Measurements from ENCODE around the gene PRDM2. TPM values are rescaled to one million over a fixed set of nuclear protein-coding genes. Genes with fewer than 3 reads are reported as not detected.
A peak's percentile ranks its signal among the peaks of the same experiment; 100 is the strongest.

PRDM2 gene
- total RNA-seq, 2 donors from 2014 or later = 41.7 to 46.3 TPM

DNA sequence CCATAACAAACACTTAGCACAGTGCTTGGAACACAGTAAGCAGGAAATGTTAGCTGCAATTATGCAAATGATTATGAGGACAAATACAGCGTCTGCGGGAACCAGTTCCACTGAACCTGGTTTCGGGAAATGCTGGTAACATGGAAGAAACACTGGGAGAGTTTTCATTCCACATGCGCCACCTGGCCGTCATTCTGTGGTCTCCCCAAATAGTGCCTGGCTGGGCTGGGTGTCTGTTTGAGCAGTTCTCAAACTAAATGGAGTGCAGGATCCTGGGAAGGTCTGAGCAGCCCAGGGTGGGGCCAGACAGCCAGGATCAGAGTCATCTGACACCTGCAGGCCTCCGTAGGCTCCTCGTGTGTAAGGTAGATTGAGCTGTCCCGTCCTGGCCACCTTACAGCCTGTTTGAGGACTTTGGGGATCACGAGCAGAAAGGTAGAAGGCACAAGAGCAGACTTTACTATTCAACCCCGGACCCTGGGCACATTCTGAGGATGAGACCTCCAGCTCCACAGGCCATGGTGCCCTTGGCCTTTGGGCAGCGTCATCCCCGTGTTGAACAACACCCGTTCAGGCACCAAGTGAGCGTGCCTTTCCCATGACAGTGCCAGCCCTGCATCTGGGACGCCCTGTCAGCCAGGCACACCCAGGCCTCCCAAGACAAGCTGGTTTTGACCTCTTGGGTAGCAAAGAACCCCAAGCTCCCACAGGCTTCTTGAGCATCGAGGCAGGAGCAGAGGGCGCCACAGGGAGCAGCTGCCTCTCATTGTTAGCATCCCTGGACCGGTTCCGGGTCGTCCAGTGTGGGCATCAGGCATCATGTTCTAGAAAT lies 101.9 kb downstream of the PRDM2 start:
- DNase-seq (ENCODE audit: low spot score) = no peak

DNA sequence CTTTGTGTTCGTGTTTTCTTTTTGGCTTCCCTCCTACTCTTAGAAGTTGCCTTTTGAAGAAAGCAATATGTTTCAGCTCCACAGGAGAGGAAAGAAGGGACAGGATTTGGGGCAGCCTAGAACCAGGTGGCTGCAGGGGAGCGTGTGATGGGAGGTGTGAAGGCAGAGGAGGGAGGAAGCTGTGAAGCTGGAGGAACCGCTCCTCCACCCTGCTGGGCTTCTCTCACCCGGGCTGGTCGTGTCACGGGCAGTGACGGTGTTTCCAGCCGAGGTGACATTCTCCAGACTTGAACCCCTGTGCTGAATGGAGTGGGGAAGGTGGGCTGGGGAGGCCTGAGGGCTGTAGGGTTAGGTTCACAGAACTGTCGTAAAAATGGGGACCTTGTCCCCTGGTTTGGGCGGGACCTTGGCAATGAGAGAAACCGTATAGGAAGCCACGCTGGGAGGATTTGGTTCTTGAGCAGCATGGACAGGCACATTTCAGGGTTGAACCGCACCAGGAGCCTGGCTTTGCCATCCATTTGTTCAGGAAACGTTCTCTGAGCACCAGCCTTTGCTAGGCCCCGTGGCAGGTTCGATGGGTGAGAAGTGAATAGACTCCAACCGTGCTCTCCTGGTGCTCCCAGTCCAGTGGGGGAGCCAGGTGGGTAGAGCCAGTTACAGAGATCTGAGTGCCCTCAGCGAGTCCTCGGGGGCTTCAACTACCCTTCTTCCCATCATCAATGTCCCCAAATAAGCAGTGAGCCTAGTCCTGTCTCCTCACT lies 103.0 kb downstream of the PRDM2 start:
- no peak for DNase-seq (ENCODE audit: low spot score)
- intact Hi-C loops (cut with DNase I) = loop anchor here in 1 of 2 donors (10.0 kb wide), 1 partner anchor 48 kb away; no protein-coding TSS in a partner anchor

More for the DNA sequence above, 101.9 kb downstream of the PRDM2 start:
- intact Hi-C loops (cut with DNase I) = loop anchor here in 1 of 2 donors (10.0 kb wide), 1 partner anchor 47 kb away; no protein-coding TSS in a partner anchor

DNA sequence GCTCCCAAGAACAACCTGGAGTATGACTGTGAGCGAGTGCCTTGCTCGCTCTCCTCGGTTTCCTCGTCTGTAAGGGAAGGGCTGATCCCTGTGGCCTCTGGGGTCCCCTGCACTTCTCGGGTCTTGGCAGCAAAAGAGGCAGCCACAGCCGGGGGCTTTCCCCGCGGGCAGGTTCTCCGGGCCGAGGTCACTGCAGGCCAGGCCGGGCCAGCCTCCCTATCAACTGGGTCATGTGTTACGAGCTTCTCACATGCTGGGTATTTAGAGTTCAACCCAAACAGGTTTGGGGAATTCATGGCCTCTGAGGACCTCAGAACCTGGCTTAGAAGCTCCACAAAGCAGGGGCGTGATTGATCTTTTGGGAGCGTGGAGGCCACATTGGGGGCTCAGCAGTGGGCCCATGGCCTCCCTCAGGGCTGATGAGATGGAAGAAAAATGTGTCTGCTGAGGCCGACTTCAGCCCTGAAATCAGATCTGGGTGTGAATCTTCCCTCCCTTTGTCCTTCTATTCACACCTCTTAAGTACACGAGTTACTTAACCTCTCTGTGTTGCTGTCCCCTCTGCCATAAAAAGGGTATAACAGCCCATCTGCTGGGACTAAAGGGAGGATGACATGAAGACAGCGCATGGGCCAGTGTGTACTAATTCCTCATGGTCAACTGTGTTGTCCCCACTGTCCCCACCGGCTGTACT lies 103.7 kb downstream of the PRDM2 start:
- DNase-seq (ENCODE audit: low spot score) = no peak
- intact Hi-C loops (cut with DNase I) = loop anchor here in 1 of 2 donors (10.0 kb wide), 1 partner anchor 49 kb away; no protein-coding TSS in a partner anchor

DNA sequence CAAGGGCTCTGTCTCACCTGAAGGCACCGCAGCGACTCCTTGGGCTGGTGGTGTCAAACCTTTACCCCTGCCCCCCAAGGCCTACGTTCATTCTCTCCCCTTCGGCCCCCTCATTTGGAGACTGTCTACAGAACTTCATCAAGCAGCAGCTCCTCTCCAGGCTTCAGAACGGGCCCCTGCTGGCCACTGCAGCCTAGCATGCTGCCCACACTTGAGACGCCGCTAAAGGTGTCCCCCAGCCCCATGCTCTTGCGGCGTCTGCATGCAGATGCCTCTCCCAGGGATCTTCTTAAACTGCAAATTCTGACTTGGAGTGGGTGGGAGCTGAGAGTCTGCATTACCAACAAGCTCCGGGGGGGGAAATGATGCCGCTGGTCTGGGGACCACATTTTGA lies 104.2 kb downstream of the PRDM2 start:
- intact Hi-C loops (cut with DNase I) = loop anchor here in 1 of 2 donors (10.0 kb wide), 1 partner anchor 49 kb away; no protein-coding TSS in a partner anchor
- no peak for DNase-seq (ENCODE audit: low spot score)

DNA sequence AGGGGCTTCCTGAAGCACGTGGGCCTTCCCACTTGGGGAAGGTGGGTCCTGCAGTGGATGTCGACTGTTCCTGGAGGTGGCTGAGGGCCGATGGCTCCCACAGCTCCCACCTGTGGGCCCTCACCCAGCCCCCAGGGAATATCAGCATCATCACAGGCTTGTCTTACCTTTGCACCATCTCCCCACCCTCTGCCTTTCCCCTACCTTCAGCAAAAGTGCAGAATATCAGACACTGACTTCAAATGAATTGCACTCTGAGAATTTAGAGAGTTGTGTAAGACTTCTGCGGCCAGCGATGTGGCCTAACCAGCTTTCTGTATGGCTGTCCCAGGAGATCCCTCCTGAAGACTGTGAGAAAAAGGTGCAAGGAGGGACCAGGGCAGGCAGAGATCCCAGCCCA lies 105.4 kb downstream of the PRDM2 start:
- peak; percentile 60 for DNase-seq (ENCODE audit: low spot score)
- intact Hi-C loops (cut with DNase I) = loop anchor here in 1 of 2 donors (10.0 kb wide), 1 partner anchor 51 kb away; no protein-coding TSS in a partner anchor

DNA sequence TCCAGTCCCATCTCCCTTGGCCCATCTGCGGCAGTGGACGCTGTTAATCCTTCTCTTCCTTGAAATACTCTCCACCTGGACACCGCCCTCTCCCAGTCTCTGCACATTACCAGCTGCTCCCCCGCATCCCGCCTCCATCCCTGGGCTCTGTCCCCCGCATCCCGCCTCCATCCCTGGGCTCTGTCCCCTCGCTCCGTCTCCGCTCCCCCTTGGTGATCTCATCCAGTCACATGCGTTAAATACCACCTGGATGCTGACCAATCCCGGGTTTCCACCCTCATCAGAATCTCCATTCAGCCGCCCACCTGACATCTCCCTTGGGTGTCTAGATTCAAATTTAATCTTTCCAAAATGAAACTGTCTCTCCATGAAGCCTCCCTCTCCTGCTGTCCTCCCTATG lies 106.1 kb downstream of the PRDM2 start:
- peak; percentile 71 for DNase-seq (ENCODE audit: low spot score)
- intact Hi-C loops (cut with DNase I) = loop anchor here in 1 of 2 donors (10.0 kb wide), 1 partner anchor 51 kb away; no protein-coding TSS in a partner anchor

DNA sequence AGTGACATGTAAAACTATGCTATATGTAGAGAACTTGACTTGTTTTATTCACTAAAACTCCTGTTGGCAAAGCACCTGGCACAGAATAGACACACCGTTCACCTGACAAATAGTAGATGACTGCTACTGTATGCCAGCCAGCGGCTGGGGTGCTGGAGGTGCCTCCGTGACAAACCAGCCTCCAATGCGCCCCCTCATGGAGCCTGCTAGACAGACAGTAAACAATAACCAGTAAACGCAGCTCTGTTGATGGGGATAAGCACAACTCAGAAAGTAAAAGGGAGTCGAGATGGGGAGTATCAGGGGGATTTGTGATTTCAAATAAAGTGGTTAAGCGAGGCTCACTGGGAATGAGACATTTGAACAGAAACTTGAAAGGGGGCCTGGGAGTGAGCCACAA lies 107.2 kb downstream of the PRDM2 start:
- DNase-seq (ENCODE audit: low spot score) = no peak
- intact Hi-C loops (cut with DNase I) = loop anchor here in 1 of 2 donors (10.0 kb wide), 1 partner anchor 52 kb away; no protein-coding TSS in a partner anchor

DNA sequence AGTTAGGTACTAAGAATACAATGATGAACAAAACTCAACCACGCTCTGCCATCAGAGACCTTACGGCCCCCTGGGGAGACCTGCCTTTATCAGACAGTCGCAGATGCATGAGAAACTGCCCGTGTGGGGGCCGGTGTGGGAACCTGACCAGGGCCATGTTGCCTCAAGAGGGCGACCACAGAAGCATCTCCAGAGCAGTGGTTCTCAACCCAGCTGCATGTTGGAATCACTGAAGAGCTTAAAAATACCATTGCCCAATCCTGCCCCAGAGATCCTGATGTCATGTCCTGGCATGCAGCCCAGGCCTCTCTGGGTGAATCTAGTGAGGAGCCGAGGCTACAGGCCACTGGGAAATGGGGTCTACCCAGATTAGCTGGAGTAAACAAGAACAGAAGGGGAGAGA lies 108.7 kb downstream of the PRDM2 start:
- intact Hi-C loops (cut with DNase I) = loop anchor here in 1 of 2 donors (10.0 kb wide), 1 partner anchor 54 kb away; no protein-coding TSS in a partner anchor
- peak; percentile 88 for DNase-seq (ENCODE audit: low spot score)

DNA sequence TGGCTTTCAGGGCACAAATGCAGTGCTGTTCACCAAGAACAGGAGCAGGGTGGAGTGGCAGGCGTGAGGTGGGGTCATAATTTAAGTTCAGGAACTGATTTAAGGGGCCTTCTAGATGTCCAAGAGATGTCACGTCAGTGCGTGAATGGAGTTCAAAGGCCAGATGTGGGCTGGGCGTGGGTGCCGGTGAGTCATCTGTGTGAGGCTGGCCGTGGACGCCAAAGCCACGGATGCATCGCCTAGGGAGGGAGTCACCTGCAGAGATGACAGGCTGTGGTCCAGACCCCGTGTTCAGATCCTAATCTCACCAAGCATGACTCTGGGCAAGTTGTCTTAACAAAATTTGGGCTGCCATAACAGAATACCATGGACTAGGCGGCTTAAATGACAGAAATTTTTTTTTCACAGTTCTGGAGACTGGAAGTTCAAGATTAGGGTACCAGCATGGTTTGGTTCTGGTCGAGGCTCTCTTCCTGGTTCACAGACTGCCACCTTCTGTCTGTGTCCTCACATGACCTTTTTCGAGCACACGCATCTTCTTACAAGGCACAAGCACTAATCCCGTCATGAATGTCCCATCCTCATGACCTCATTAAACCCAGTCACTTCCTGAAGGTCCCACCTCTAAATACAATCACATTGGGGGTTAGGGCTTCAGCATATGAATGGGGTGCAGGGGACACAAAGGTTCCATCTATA lies 109.6 kb downstream of the PRDM2 start:
- intact Hi-C loops (cut with DNase I) = loop anchor here in 1 of 2 donors (10.0 kb wide), 2 partner anchors 55 to 145 kb away; no protein-coding TSS in a partner anchor
- no peak for DNase-seq (ENCODE audit: low spot score)

DNA sequence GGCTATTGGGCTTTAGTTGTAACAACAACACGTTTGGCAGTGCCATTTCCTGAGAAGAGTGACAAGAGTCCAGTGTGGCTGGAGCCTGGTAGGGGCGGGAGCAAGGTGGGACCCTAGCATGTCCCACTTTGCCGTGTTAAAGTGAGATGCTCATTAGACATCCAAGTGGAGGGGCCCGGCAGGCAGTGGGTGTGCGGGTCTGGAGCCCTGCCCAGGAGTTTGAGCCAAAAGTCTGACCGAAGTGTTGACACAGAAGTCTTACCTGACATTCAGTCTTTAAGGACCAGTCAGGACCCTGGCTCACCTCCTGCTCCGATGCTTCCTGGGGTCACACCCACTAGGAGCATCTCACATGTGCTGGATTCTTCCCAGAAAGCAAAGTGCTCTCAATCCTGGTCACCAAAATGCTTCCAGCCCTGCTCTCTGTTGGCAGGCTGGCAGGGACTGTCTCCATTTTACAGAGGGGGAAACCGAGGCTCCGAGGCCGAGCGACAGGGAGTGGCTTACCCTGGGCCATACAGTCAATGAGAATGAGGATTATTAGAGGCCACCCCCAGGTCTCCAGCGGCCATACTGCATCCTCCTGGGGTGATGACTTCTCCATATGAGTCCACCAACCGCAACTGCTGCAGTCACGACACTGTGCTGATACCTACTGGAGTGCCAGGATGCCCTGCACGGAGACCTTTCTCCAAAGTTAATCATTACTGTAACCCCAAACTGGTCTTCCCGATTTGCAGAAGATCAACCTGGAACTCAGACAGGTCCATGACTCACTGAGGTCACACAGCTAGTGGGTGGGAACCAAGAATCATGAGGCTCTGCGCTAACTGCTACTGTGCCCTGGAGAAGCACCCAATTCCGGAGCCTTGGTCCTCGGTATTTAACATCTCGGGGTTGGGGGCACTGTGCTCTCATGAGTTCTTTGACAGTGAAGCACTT lies 112.7 kb downstream of the PRDM2 start:
- intact Hi-C loops (cut with DNase I) = loop anchor here in 1 of 2 donors (10.0 kb wide), 1 partner anchor 148 kb away; no protein-coding TSS in a partner anchor
- DNase-seq (ENCODE audit: low spot score) = peak; percentile 25

DNA sequence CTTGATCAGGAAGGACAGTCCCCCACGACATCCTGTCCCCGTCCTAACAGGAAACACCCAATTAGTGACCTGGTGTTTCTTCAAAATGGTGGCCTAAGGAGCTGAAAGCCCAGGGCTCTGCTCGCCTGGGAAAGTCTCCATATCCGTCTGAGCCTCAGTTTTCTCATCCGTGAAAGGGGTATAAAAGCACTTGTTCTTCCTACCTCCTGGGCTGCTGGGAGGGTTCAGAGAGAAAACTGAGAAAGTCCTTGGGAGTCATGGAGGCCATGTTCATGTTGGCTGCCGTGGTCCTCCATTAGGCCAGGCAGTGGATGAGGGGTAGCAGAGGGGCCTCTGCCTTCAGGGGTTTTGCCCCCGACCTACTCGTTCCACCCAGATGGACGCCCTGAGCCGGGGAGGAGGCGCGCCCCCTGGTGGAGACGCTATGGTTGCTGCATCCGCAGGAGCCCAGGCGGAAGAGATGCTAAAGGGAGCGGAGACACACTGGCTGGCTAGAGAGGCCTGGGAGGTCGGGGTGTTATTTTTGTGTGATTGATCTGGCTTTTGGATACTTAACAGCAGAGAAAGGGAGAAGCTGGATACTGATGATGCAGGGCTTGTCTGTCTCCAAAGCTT lies 113.5 kb downstream of the PRDM2 start:
- intact Hi-C loops (cut with DNase I) = loop anchor here in 1 of 2 donors (10.0 kb wide), 1 partner anchor 149 kb away; no protein-coding TSS in a partner anchor

DNA sequence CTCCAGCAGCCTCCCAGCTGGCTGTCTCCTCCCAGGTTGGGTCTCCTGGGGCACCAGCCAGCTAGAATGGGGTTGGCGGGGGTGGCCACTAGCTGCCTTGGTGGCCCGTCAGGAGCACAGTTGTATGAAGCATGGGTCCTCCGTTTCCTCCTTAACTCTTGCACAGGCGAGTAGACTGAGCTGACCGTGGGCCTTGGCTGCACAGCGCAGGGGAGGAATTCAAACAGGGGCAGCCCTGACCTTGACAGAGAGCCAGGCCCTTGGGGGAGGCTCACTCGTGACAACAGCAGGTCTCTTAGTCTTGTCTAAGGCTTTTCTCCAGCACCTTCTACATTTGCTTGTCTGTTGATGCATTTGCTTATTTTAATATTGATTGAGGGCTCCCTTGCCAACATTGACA lies 114.1 kb downstream of the PRDM2 start:
- no peak for DNase-seq (ENCODE audit: low spot score)
- intact Hi-C loops (cut with DNase I) = loop anchor here in 1 of 2 donors (10.0 kb wide), 1 partner anchor 149 kb away; no protein-coding TSS in a partner anchor

More for the DNA sequence above, 113.5 kb downstream of the PRDM2 start:
- no peak for DNase-seq (ENCODE audit: low spot score)

DNA sequence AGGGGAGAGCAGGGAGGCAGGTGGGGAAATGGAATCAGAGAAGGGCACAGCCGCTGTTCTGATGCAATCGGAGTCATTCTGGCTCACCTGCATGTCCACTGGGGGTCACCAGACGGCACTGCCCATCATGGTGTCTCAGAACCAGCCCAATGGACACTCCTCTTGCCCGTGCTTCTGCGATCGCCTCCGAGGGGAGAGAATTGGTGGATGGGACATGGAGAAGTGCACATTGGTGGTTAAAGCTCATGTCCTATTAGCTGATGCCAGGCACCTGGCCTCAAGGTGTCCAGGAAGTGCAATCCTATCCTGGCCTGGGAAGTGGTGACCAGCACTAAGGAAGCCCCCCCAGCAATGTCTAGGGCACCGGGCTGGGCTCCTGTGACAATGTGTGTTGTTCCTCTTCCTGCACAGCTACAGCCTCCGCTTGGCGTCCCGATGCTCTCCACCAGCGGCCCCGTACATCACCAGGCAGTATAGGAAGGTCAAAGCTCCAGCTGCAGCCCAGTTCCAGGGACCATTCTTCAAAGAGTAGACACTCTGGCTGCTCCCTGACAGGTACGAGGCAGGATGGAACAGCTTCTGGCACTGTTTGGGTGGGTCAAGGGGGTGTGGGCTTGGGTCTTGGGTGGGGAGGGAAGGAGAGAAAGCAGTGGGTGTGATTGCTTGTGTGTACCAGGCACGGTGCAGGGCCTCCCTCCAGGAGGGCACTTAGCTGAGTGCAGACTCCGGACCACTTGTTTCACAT lies 116.2 kb downstream of the PRDM2 start:
- DNase-seq (ENCODE audit: low spot score) = no peak

DNA sequence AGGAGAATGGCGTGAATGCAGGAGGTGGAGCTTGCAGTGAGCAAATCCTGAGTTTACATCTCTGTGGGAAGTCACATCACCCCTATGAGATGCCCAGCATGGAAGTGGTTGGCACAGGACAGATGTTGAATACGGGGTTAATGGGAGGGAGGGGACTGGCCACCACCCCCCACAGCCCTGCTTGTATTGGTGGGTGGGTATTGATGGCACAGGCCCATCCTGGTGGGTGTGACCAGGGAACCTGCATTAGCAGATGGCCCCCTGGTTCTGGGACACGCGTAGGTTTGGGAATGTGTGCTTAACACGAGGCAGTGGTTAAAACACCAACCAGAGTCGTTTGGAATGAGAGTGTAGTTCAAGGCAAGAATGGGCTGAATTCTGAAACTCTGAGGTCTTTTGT lies 117.9 kb downstream of the PRDM2 start:
- intact Hi-C loops (cut with DNase I) = loop anchor here in 1 of 2 donors (10.0 kb wide), 1 partner anchor 153 kb away; no protein-coding TSS in a partner anchor
- no peak for DNase-seq (ENCODE audit: low spot score)

More for the DNA sequence above, 116.2 kb downstream of the PRDM2 start:
- intact Hi-C loops (cut with DNase I) = loop anchor here in 1 of 2 donors (10.0 kb wide), 1 partner anchor 151 kb away; no protein-coding TSS in a partner anchor

DNA sequence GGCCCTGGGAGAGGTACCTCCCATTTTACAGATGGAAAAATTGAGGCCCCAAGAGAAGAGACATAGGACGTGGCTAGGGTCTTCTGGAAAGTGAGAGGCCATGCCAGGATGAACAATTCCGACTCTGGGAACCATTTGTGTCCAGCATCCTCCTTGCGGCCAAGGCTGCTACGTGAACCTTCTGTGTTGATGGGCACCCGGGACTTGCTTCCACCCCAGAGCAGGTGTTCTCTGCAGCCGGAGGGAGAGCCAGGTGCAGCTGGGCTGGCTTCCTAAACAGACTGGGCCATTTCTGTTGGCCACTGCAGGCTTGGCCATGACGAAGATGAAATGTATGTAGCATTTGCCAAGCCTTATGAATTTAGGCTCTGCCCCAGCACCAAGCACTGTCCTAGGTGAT lies 118.9 kb downstream of the PRDM2 start:
- DNase-seq (ENCODE audit: low spot score) = no peak
- intact Hi-C loops (cut with DNase I) = loop anchor here in 1 of 2 donors (10.0 kb wide), 1 partner anchor 154 kb away; no protein-coding TSS in a partner anchor

DNA sequence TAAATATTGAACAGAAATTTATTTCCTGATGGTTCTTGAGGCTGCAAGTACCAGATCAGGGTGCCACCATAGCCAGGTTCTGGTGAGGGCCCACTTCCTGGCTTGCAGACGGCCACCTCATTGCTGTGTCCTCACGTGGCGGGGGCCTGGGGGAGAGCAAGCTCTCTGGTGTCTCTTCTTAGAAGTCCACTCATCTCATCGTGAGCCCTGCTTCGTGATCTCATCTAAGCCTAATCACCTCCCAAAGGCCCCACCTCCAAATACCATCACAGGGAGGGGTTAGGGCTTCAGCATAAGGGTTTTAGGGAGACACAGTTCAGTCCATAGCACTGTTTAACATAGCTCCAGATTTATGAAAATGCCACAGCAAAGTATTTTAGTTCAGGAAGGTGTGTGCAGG lies 119.7 kb downstream of the PRDM2 start:
- DNase-seq (ENCODE audit: low spot score) = no peak

More for the DNA sequence above, 119.7 kb downstream of the PRDM2 start:
- intact Hi-C loops (cut with DNase I) = loop anchor here (10.0 kb wide), 3 partner anchors 135 to 155 kb away; no protein-coding TSS in a partner anchor
